CD4-positive, alpha-beta memory T cell (primary cell): ENCODE results near the gene ETV5. TPM values are rescaled to one million over a fixed set of nuclear protein-coding genes. Genes with fewer than 3 reads are reported as not detected.

Source experiments
- CTCF ChIA-PET: fragments of 350-600 bp; sonication (Branson Sonifier 250); formaldehyde crosslinking; loops from one replicate; lab custom pipeline; 2021; ENCODE audit warnings: inconsistent platforms; ENCODE audit not compliant: partially characterized antibody; lab: Charles Lee
- POLR2A ChIA-PET: fragments of 350-600 bp; sonication (Branson Sonifier 250); formaldehyde crosslinking; loops from one replicate; lab custom pipeline; 2021; ENCODE audit not compliant: partially characterized antibody; lab: Charles Lee
- DNase-seq, 5 donors: peaks; one replicate each; pipeline versions ENCODE4 v3.0.0 to v3.0.0-alpha.2; 2020 to 2022; ENCODE audit warnings: mixed read lengths in 1 of 5
- H3K27ac ChIP-seq: one replicate; pipeline ENCODE4 v1.7.0; 2013; ENCODE audit warnings: low read depth, low read length
- H3K27me3 ChIP-seq: 2 replicates; pipeline ENCODE4 v1.7.0; 2013; ENCODE audit warnings: mild to moderate bottlenecking, low read length, moderate library complexity; ENCODE audit not compliant: insufficient read depth
- H3K36me3 ChIP-seq: 2 replicates; pipeline ENCODE4 v1.7.0; 2013; ENCODE audit warnings: mild to moderate bottlenecking, low read length, moderate library complexity; ENCODE audit not compliant: insufficient read depth
- H3K4me1 ChIP-seq: 2 replicates; pipeline ENCODE4 v1.7.0; 2013; ENCODE audit warnings: mild to moderate bottlenecking, low read length, moderate library complexity; ENCODE audit not compliant: insufficient read depth
- H3K4me3 ChIP-seq, 2 donors: one replicate each; pipeline ENCODE4 v1.7.0; 2013; ENCODE audit warnings: low read length in 2 of 2, mild to moderate bottlenecking in 1 of 2
- H3K9me3 ChIP-seq, 2 donors: one replicate each; pipeline ENCODE4 v1.7.0; 2013; ENCODE audit warnings: low read length in 2 of 2, control low read depth in 1 of 2; ENCODE audit not compliant: control insufficient read depth in 1 of 2
- H3K27ac Mint-ChIP-seq, 7 donors: one replicate each; pipeline ENCODE4 v1.8.0; 2020 to 2021; ENCODE audit warnings: mixed read lengths in 7 of 7, mild to moderate bottlenecking in 6 of 7, inconsistent platforms in 3 of 7, moderate library complexity in 3 of 7
- H3K27me3 Mint-ChIP-seq, 2 donors: one replicate each; pipeline ENCODE4 v1.8.0; 2020 to 2021; ENCODE audit warnings: mixed read lengths in 2 of 2
- H3K36me3 Mint-ChIP-seq, 2 donors: one replicate each; pipeline ENCODE4 v1.8.0; 2020 to 2021; ENCODE audit warnings: mixed read lengths in 2 of 2, inconsistent platforms in 1 of 2, mild to moderate bottlenecking in 1 of 2
- H3K4me1 Mint-ChIP-seq, 4 donors: one replicate each; pipeline ENCODE4 v1.8.0; 2020 to 2021; ENCODE audit warnings: mixed read lengths in 4 of 4, mild to moderate bottlenecking in 1 of 4
- H3K4me3 Mint-ChIP-seq, 8 donors: one replicate each; pipeline ENCODE4 v1.8.0; 2020 to 2021; ENCODE audit warnings: mixed read lengths in 8 of 8, mild to moderate bottlenecking in 7 of 8, moderate library complexity in 6 of 8, inconsistent platforms in 3 of 8
- H3K9me3 Mint-ChIP-seq, 8 donors: one replicate each; pipeline ENCODE4 v1.8.0; 2020 to 2021; ENCODE audit warnings: mixed read lengths in 8 of 8, mild to moderate bottlenecking in 5 of 8, inconsistent platforms in 3 of 8, moderate library complexity in 1 of 8
- intact Hi-C: fragments of 100-400 bp; cut with micrococcal nuclease; formaldehyde crosslinking; loops from one replicate; pipeline ENCODE4 v1.15.1; 2023
- polyA plus RNA-seq, 2 donors: library from polyadenylated mRNA; unstranded; fragments of 300-500 nt; fragmentation: Illumina TruSeq; gene quantifications; one replicate each; pipeline ENCODE4 v1.2.3, GENCODE V29; 2021
- total RNA-seq, 2 experiments: library from RNA; stranded (reverse); gene quantifications; one replicate each; pipeline ENCODE4 v1.2.3, GENCODE V29; 2021

ETV5 gene
- total and polyA plus RNA-seq, 4 experiments from 2014 or later, result 0.81 to 1.1 TPM; not detected in 2

GRCh38 chr3:186068243-186068552, 40.7 kb downstream of the ETV5 start:
- no peak for DNase-seq
- Histone ChIP-seq H3K27ac (no peak overlapping the region), H3K9me3 (no peaks in the 10 kb centered on the region), H3K4me3 (no peak overlapping the region), H3K36me3 (no peaks in the 10 kb centered on the region), H3K27me3 (no peaks in the 10 kb centered on the region), H3K4me1 (no peaks in the 10 kb centered on the region)
- POLR2A ChIA-PET, result no interaction called here
- Mint-ChIP-seq H3K27ac (no peak overlapping the region), H3K9me3 (no peaks in the 10 kb centered on the region), H3K4me1 (peaks cover 2 to 9% (median 5%) of the 10 kb centered on the region in 4 donors), H3K27me3 (peaks cover 6 to 30% of the 10 kb centered on the region in 2 donors), H3K4me3 (peak overlapping the region in 3 of 8 donors; percentile 16 to 40 (median 32)), H3K36me3 (no peaks in the 10 kb centered on the region)
- intact Hi-C loops, result no loop called here
- CTCF ChIA-PET, result interaction anchor here (1.6 kb wide), 1 partner anchor 125 kb away, joined by 4 read pairs; no protein-coding TSS in a partner anchor

GRCh38 chr3:186067360-186068242, 41.3 kb downstream of the ETV5 start:
- no peak overlapping the region for H3K4me3 ChIP-seq
- peak in 2 of 5 donors; percentile 7 to 10 for DNase-seq
- no peaks in the 10 kb centered on the region for H3K36me3 Mint-ChIP-seq
- H3K27me3 ChIP-seq, result no peaks in the 10 kb centered on the region
- H3K4me1 Mint-ChIP-seq, result peaks cover 2 to 9% (median 5%) of the 10 kb centered on the region in 4 donors
- H3K9me3 ChIP-seq, result no peaks in the 10 kb centered on the region
- H3K36me3 ChIP-seq, result no peaks in the 10 kb centered on the region
- intact Hi-C loops, result no loop called here
- no peak overlapping the region for H3K27ac ChIP-seq
- ChIA-PET CTCF (interaction anchor here (1.4 to 1.6 kb wide), 2 partner anchors 124 kb away, joined by 4 read pairs; no protein-coding TSS in a partner anchor), POLR2A (no interaction called here)
- peak overlapping the region; percentile 62 to 87 (median 80) for H3K4me3 Mint-ChIP-seq
- peak overlapping the region in 6 of 7 donors; percentile 15 to 82 (median 68) for H3K27ac Mint-ChIP-seq
- H3K9me3 Mint-ChIP-seq, result no peaks in the 10 kb centered on the region
- no peaks in the 10 kb centered on the region for H3K4me1 ChIP-seq
- H3K27me3 Mint-ChIP-seq, result peaks cover 7 to 27% of the 10 kb centered on the region in 2 donors

GRCh38 chr3:186060222-186060621, 48.7 kb downstream of the ETV5 start:
- Mint-ChIP-seq H3K27ac (no peak overlapping the region), H3K4me3 (peak overlapping the region in 1 of 8 donors; percentile 21), H3K36me3 (no peaks in the 10 kb centered on the region), H3K4me1 (peaks cover 9 to 14% (median 11%) of the 10 kb centered on the region in 4 donors), H3K27me3 (peaks cover 9 to 17% of the 10 kb centered on the region in 2 donors), H3K9me3 (peaks cover 0 to 2% (median 0%) of the 10 kb centered on the region in 8 donors)
- Histone ChIP-seq H3K27ac (no peak overlapping the region), H3K4me3 (no peak overlapping the region), H3K9me3 (no peaks in the 10 kb centered on the region), H3K4me1 (peaks cover 10% of the 10 kb centered on the region), H3K27me3 (no peaks in the 10 kb centered on the region), H3K36me3 (no peaks in the 10 kb centered on the region)
- POLR2A ChIA-PET, result no interaction called here
- peak in 4 of 5 donors; percentile 5 to 15 (median 10) for DNase-seq
- intact Hi-C loops, result no loop called here
- CTCF ChIA-PET, result interaction anchor here (1.1 kb wide), 1 partner anchor 117 kb away, joined by 3 read pairs; no protein-coding TSS in a partner anchor

GRCh38 chr3:186059192-186059591, 49.7 kb downstream of the ETV5 start:
- Mint-ChIP-seq H3K27me3 (peaks cover 9 to 13% of the 10 kb centered on the region in 2 donors), H3K36me3 (no peaks in the 10 kb centered on the region), H3K4me3 (no peak overlapping the region), H3K9me3 (peaks cover 0 to 2% (median 0%) of the 10 kb centered on the region in 8 donors), H3K4me1 (peaks cover 9 to 14% (median 11%) of the 10 kb centered on the region in 4 donors), H3K27ac (no peak overlapping the region)
- no peaks in the 10 kb centered on the region for H3K9me3 ChIP-seq
- intact Hi-C loops, result no loop called here
- H3K27me3 ChIP-seq, result no peaks in the 10 kb centered on the region
- no peak overlapping the region for H3K27ac ChIP-seq
- no peaks in the 10 kb centered on the region for H3K36me3 ChIP-seq
- no peak overlapping the region for H3K4me3 ChIP-seq
- no peak for DNase-seq
- peaks cover 10% of the 10 kb centered on the region for H3K4me1 ChIP-seq
- POLR2A ChIA-PET, result no interaction called here
- CTCF ChIA-PET, result no interaction called here

- H3K27ac Mint-ChIP-seq, result no peak overlapping the region
Measured at GRCh38 chr3:186058225-186058624, 50.7 kb downstream of the ETV5 start.

GRCh38 chr3:186057594-186057993, 51.3 kb downstream of the ETV5 start:
- Histone ChIP-seq H3K4me1 (peaks cover 10% of the 10 kb centered on the region), H3K27me3 (no peaks in the 10 kb centered on the region), H3K9me3 (no peaks in the 10 kb centered on the region), H3K36me3 (no peaks in the 10 kb centered on the region), H3K4me3 (no peak overlapping the region), H3K27ac (no peak overlapping the region)
- intact Hi-C loops, result no loop called here
- ChIA-PET POLR2A (no interaction called here), CTCF (no interaction called here)
- Mint-ChIP-seq H3K27ac (no peak overlapping the region), H3K36me3 (no peaks in the 10 kb centered on the region), H3K9me3 (peaks cover 0 to 2% (median 0%) of the 10 kb centered on the region in 8 donors), H3K4me1 (peaks cover 9 to 12% (median 10%) of the 10 kb centered on the region in 4 donors), H3K27me3 (peaks cover 11 to 12% of the 10 kb centered on the region in 2 donors), H3K4me3 (no peak overlapping the region)
- no peak for DNase-seq

More at GRCh38 chr3:186058225-186058624, 50.7 kb downstream of the ETV5 start:
- intact Hi-C loops, result no loop called here
- no peaks in the 10 kb centered on the region for H3K36me3 Mint-ChIP-seq
- H3K4me3 ChIP-seq, result no peak overlapping the region
- CTCF ChIA-PET, result no interaction called here
- no peak overlapping the region for H3K27ac ChIP-seq
- peaks cover 9 to 12% of the 10 kb centered on the region in 2 donors for H3K27me3 Mint-ChIP-seq
- POLR2A ChIA-PET, result no interaction called here
- peaks cover 10% of the 10 kb centered on the region for H3K4me1 ChIP-seq
- H3K4me3 Mint-ChIP-seq, result no peak overlapping the region
- H3K4me1 Mint-ChIP-seq, result peaks cover 9 to 12% (median 10%) of the 10 kb centered on the region in 4 donors
- peaks cover 0 to 2% (median 0%) of the 10 kb centered on the region in 8 donors for H3K9me3 Mint-ChIP-seq
- no peak for DNase-seq
- no peaks in the 10 kb centered on the region for H3K9me3 ChIP-seq
- H3K36me3 ChIP-seq, result no peaks in the 10 kb centered on the region
- H3K27me3 ChIP-seq, result no peaks in the 10 kb centered on the region

- Histone ChIP-seq H3K4me3 (no peak overlapping the region), H3K27me3 (no peaks in the 10 kb centered on the region), H3K9me3 (no peaks in the 10 kb centered on the region), H3K27ac (no peak overlapping the region), H3K36me3 (no peaks in the 10 kb centered on the region), H3K4me1 (peaks cover 2% of the 10 kb centered on the region)
- H3K27me3 Mint-ChIP-seq, result peaks cover 20 to 27% of the 10 kb centered on the region in 2 donors
- CTCF ChIA-PET, result no interaction called here
- H3K27ac Mint-ChIP-seq, result no peak overlapping the region
- no peaks in the 10 kb centered on the region for H3K9me3 Mint-ChIP-seq
- intact Hi-C loops, result no loop called here
- no peaks in the 10 kb centered on the region for H3K36me3 Mint-ChIP-seq
- POLR2A ChIA-PET, result no interaction called here
- peaks cover under 1 to 3% (median 1%) of the 10 kb centered on the region in 4 donors for H3K4me1 Mint-ChIP-seq
- DNase-seq, result no peak
- no peak overlapping the region for H3K4me3 Mint-ChIP-seq
Measured at GRCh38 chr3:186054792-186055352, 54.0 kb downstream of the ETV5 start.
